Measurements from ENCODE around the gene C1orf94.

The C1orf94 gene

GRCh38 chr1:34188418-34188817 is 11.7 kb downstream of the C1orf94 start:
- no peak overlapping the region for H3K4me3 Mint-ChIP-seq
- H3K27ac Mint-ChIP-seq = no peak overlapping the region
- no peaks in the 10 kb centered on the region for H3K4me1 Mint-ChIP-seq (ENCODE audit: low read depth)
- H3K36me3 Mint-ChIP-seq = no peaks in the 10 kb centered on the region
- peaks cover 25% of the 10 kb centered on the region for H3K27me3 Mint-ChIP-seq
- no peaks in the 10 kb centered on the region for H3K9me3 Mint-ChIP-seq (ENCODE audit: low read depth)

- Mint-ChIP-seq H3K4me3 (no peak overlapping the region), H3K27ac (no peak overlapping the region), H3K4me1 (ENCODE audit: low read depth) (no peaks in the 10 kb centered on the region), H3K27me3 (peaks cover 25% of the 10 kb centered on the region), H3K36me3 (no peaks in the 10 kb centered on the region), H3K9me3 (ENCODE audit: low read depth) (no peaks in the 10 kb centered on the region)
Observed at GRCh38 chr1:34188985-34189384, 12.3 kb downstream of the C1orf94 start.

GRCh38 chr1:34190692-34191091 is 14.0 kb downstream of the C1orf94 start:
- no peak overlapping the region for H3K27ac Mint-ChIP-seq
- no peak overlapping the region for H3K4me3 Mint-ChIP-seq
- H3K9me3 Mint-ChIP-seq (ENCODE audit: low read depth) = no peaks in the 10 kb centered on the region
- peaks cover 23% of the 10 kb centered on the region for H3K27me3 Mint-ChIP-seq
- H3K4me1 Mint-ChIP-seq (ENCODE audit: low read depth) = no peaks in the 10 kb centered on the region
- H3K36me3 Mint-ChIP-seq = no peaks in the 10 kb centered on the region

- Mint-ChIP-seq H3K4me1 (ENCODE audit: low read depth) (no peaks in the 10 kb centered on the region), H3K4me3 (no peak overlapping the region), H3K9me3 (ENCODE audit: low read depth) (no peaks in the 10 kb centered on the region), H3K36me3 (no peaks in the 10 kb centered on the region), H3K27ac (no peak overlapping the region), H3K27me3 (peaks cover 12% of the 10 kb centered on the region)
Observed at GRCh38 chr1:34192621-34193020, 15.9 kb downstream of the C1orf94 start.

GRCh38 chr1:34199927-34200326 is 23.2 kb downstream of the C1orf94 start:
- H3K4me3 Mint-ChIP-seq = no peak overlapping the region
- H3K27ac Mint-ChIP-seq = no peak overlapping the region
- no peaks in the 10 kb centered on the region for H3K36me3 Mint-ChIP-seq
- peaks cover 6% of the 10 kb centered on the region for H3K27me3 Mint-ChIP-seq
- H3K9me3 Mint-ChIP-seq (ENCODE audit: low read depth) = no peaks in the 10 kb centered on the region
- no peaks in the 10 kb centered on the region for H3K4me1 Mint-ChIP-seq (ENCODE audit: low read depth)

- no peak overlapping the region for H3K27ac Mint-ChIP-seq
- H3K36me3 Mint-ChIP-seq = no peaks in the 10 kb centered on the region
- H3K4me1 Mint-ChIP-seq (ENCODE audit: low read depth) = no peaks in the 10 kb centered on the region
- no peak overlapping the region for H3K4me3 Mint-ChIP-seq
- H3K27me3 Mint-ChIP-seq = peaks cover 2% of the 10 kb centered on the region
- H3K9me3 Mint-ChIP-seq (ENCODE audit: low read depth) = no peaks in the 10 kb centered on the region
Observed at GRCh38 chr1:34212673-34213072, 36.0 kb downstream of the C1orf94 start.

- Mint-ChIP-seq H3K4me1 (ENCODE audit: low read depth) (no peaks in the 10 kb centered on the region), H3K27ac (no peak overlapping the region), H3K4me3 (no peak overlapping the region), H3K36me3 (no peaks in the 10 kb centered on the region), H3K27me3 (peaks cover 2% of the 10 kb centered on the region), H3K9me3 (ENCODE audit: low read depth) (no peaks in the 10 kb centered on the region)
Observed at GRCh38 chr1:34213956-34214355, 37.2 kb downstream of the C1orf94 start.

GRCh38 chr1:34231441-34231840 is 54.7 kb downstream of the C1orf94 start:
- Mint-ChIP-seq H3K4me1 (ENCODE audit: low read depth) (no peaks in the 10 kb centered on the region), H3K36me3 (no peaks in the 10 kb centered on the region), H3K27me3 (peaks cover 6% of the 10 kb centered on the region), H3K27ac (no peak overlapping the region), H3K9me3 (ENCODE audit: low read depth) (no peaks in the 10 kb centered on the region), H3K4me3 (no peak overlapping the region)

GRCh38 chr1:34235594-34235993 is 58.9 kb downstream of the C1orf94 start:
- Mint-ChIP-seq H3K4me1 (ENCODE audit: low read depth) (no peaks in the 10 kb centered on the region), H3K27me3 (no peaks in the 10 kb centered on the region), H3K36me3 (no peaks in the 10 kb centered on the region), H3K27ac (no peak overlapping the region), H3K4me3 (no peak overlapping the region), H3K9me3 (ENCODE audit: low read depth) (no peaks in the 10 kb centered on the region)

- no peaks in the 10 kb centered on the region for H3K9me3 Mint-ChIP-seq (ENCODE audit: low read depth)
- H3K27ac Mint-ChIP-seq = no peak overlapping the region
- H3K4me3 Mint-ChIP-seq = no peak overlapping the region
- no peaks in the 10 kb centered on the region for H3K4me1 Mint-ChIP-seq (ENCODE audit: low read depth)
- no peaks in the 10 kb centered on the region for H3K36me3 Mint-ChIP-seq
- H3K27me3 Mint-ChIP-seq = no peaks in the 10 kb centered on the region
Observed at GRCh38 chr1:34236089-34236488, 59.4 kb downstream of the C1orf94 start.

- H3K4me1 Mint-ChIP-seq (ENCODE audit: low read depth) = no peaks in the 10 kb centered on the region
- no peak overlapping the region for H3K4me3 Mint-ChIP-seq
- H3K27ac Mint-ChIP-seq = no peak overlapping the region
- H3K27me3 Mint-ChIP-seq = peaks cover 4% of the 10 kb centered on the region
- H3K9me3 Mint-ChIP-seq (ENCODE audit: low read depth) = peaks cover 4% of the 10 kb centered on the region
- H3K36me3 Mint-ChIP-seq = no peaks in the 10 kb centered on the region
Observed at GRCh38 chr1:34237151-34237815, 60.6 kb downstream of the C1orf94 start.

- Mint-ChIP-seq H3K27me3 (peaks cover 33% of the 10 kb centered on the region), H3K4me1 (ENCODE audit: low read depth) (no peaks in the 10 kb centered on the region), H3K27ac (no peak overlapping the region), H3K36me3 (peaks cover 2% of the 10 kb centered on the region), H3K9me3 (ENCODE audit: low read depth) (peaks cover 4% of the 10 kb centered on the region), H3K4me3 (no peak overlapping the region)
Observed at GRCh38 chr1:34245967-34246366, 69.3 kb downstream of the C1orf94 start.

- no peak overlapping the region for H3K27ac Mint-ChIP-seq
- peaks cover 27% of the 10 kb centered on the region for H3K27me3 Mint-ChIP-seq
- no peaks in the 10 kb centered on the region for H3K4me1 Mint-ChIP-seq (ENCODE audit: low read depth)
- H3K9me3 Mint-ChIP-seq (ENCODE audit: low read depth) = no peaks in the 10 kb centered on the region
- peaks cover 2% of the 10 kb centered on the region for H3K36me3 Mint-ChIP-seq
- H3K4me3 Mint-ChIP-seq = no peak overlapping the region
Observed at GRCh38 chr1:34250342-34250741, 73.6 kb downstream of the C1orf94 start.

- no peak overlapping the region for H3K27ac Mint-ChIP-seq
- H3K36me3 Mint-ChIP-seq = no peaks in the 10 kb centered on the region
- no peak overlapping the region for H3K4me3 Mint-ChIP-seq
- no peaks in the 10 kb centered on the region for H3K4me1 Mint-ChIP-seq (ENCODE audit: low read depth)
- H3K9me3 Mint-ChIP-seq (ENCODE audit: low read depth) = peaks cover 2% of the 10 kb centered on the region
- peaks cover 14% of the 10 kb centered on the region for H3K27me3 Mint-ChIP-seq
Observed at GRCh38 chr1:34262023-34262853, 85.5 kb downstream of the C1orf94 start.

GRCh38 chr1:34262921-34263320 is 86.2 kb downstream of the C1orf94 start:
- Mint-ChIP-seq H3K27ac (no peak overlapping the region), H3K4me1 (ENCODE audit: low read depth) (no peaks in the 10 kb centered on the region), H3K9me3 (ENCODE audit: low read depth) (no peaks in the 10 kb centered on the region), H3K4me3 (no peak overlapping the region), H3K27me3 (peaks cover 15% of the 10 kb centered on the region), H3K36me3 (no peaks in the 10 kb centered on the region)
